SK-N-SH (cell line): Measurements from ENCODE around the gene TECTB. TPM values are rescaled to one million over a fixed set of nuclear protein-coding genes. Genes with fewer than 3 reads are reported as not detected.

Source experiments
- CTCF ChIA-PET: fragments of 300-600, 350-600 bp; formaldehyde crosslinking; extraction: SDS; loops from one replicate; lab custom pipeline; 2021; lab: Yijun Ruan, JAX
- POLR2A ChIA-PET: fragments of 350-600 bp; sonication (Branson Sonifier 250); formaldehyde crosslinking; extraction: SDS; loops from one replicate; lab custom pipeline; 2020; ENCODE audit warnings: antibody characterized with exemption, inconsistent platforms; lab: Yijun Ruan, JAX
- DNase-seq: peaks from one replicate; pipeline ENCODE4 v3.0.0; 2012
- H2AFZ ChIP-seq: fragments of 200-600 bp; sonication (generic); 2 replicates; pipeline ENCODE4 v1.8.1; 2016; ENCODE audit warnings: antibody characterized with exemption, mild to moderate bottlenecking, low read depth
- H3F3A ChIP-seq: fragments of 200-600 bp; sonication (generic); replicated peaks from 2 replicates; pipeline ENCODE3; 2016; ENCODE audit warnings: antibody characterized with exemption, mild to moderate bottlenecking; ENCODE audit not compliant: insufficient read depth
- H3K27ac ChIP-seq, 2 experiments: fragments of 200-500 bp in 1 of 2; fragments of 200-600 bp in 1 of 2; sonication (Bioruptor generic) in 1 of 2; sonication (generic), shearing (Covaris generic) in 1 of 2; 2 replicates each; pipeline versions ENCODE4 v1.5.1 to v1.6.1; 2014 to 2016; ENCODE audit warnings: low read depth in 2 of 2, inconsistent platforms in 1 of 2, low read length in 1 of 2, mild to moderate bottlenecking in 1 of 2, mixed read lengths in 1 of 2
- H3K27me3 ChIP-seq: fragments of 200-600 bp; sonication (generic), shearing (Covaris generic); 2 replicates; pipeline ENCODE4 v1.6.1; 2016; ENCODE audit warnings: mixed run types; ENCODE audit not compliant: insufficient read depth
- H3K36me3 ChIP-seq, 2 experiments: fragments of 200-500 bp in 1 of 2; fragments of 200-600 bp in 1 of 2; sonication (Bioruptor generic) in 1 of 2; sonication (generic) in 1 of 2; replicated peaks in 1 of 2; 2 replicates each; pipeline versions ENCODE3 to v1.5.1; 2014 to 2016; ENCODE audit warnings: low read length in 1 of 2, mild to moderate bottlenecking in 1 of 2; ENCODE audit not compliant: insufficient read depth in 2 of 2, control insufficient read depth in 1 of 2
- H3K4me1 ChIP-seq, 2 experiments: fragments of 200-500 bp in 1 of 2; fragments of 200-600 bp in 1 of 2; sonication (Bioruptor generic) in 1 of 2; sonication (generic), shearing (Covaris generic) in 1 of 2; 2 replicates each; pipeline versions ENCODE4 v1.5.1 to v1.6.1; 2014 to 2016; ENCODE audit warnings: low read depth in 1 of 2, low read length in 1 of 2, mixed run types in 1 of 2; ENCODE audit not compliant: insufficient read depth in 2 of 2, control insufficient read depth in 1 of 2
- H3K4me2 ChIP-seq: fragments of 200-600 bp; sonication (generic), shearing (Covaris generic); 2 replicates; pipeline ENCODE4 v1.6.1; 2017; ENCODE audit warnings: mixed run types
- H3K4me3 ChIP-seq, 2 experiments: fragments of 200-500 bp in 1 of 2; fragments of 200-600 bp in 1 of 2; sonication (Bioruptor generic) in 1 of 2; sonication (generic), shearing (Covaris generic) in 1 of 2; 2 replicates each; pipeline versions ENCODE4 v1.5.1 to v1.8.1; 2014 to 2016; ENCODE audit warnings: low read depth in 2 of 2, inconsistent platforms in 1 of 2, low read length in 1 of 2, mild to moderate bottlenecking in 1 of 2, mixed read lengths in 1 of 2, moderate library complexity in 1 of 2
- H3K79me2 ChIP-seq: fragments of 200-600 bp; sonication (generic); 2 replicates; pipeline ENCODE4 v1.8.1; 2017; ENCODE audit warnings: mild to moderate bottlenecking; ENCODE audit not compliant: insufficient read depth
- H3K9ac ChIP-seq: fragments of 200-600 bp; sonication (generic); 2 replicates; pipeline ENCODE4 v1.6.1; 2017; ENCODE audit warnings: mixed run types
- H3K9me2 ChIP-seq: fragments of 200-600 bp; sonication (generic); 2 replicates; pipeline ENCODE4 v1.6.1; 2017; ENCODE audit warnings: mixed run types
- H3K9me3 ChIP-seq: fragments of 200-600 bp; sonication (generic); 2 replicates; pipeline ENCODE4 v1.6.1; 2017; ENCODE audit warnings: mixed run types, mild to moderate bottlenecking, moderate library complexity
- H4K20me1 ChIP-seq: fragments of 200-600 bp; sonication (generic); 2 replicates; pipeline ENCODE4 v1.6.1; 2017; ENCODE audit warnings: mild to moderate bottlenecking, mixed run types; ENCODE audit not compliant: insufficient read depth
- CHD2 ChIP-seq: fragments of 150-350 bp; IDR thresholded peaks from 2 replicates; pipeline ENCODE4 v1.6.1; 2018; ENCODE audit warnings: low read length; ENCODE audit not compliant: partially characterized antibody
- FOXM1 ChIP-seq: IDR thresholded peaks from 2 replicates; pipeline ENCODE4 v1.4.0; 2012; ENCODE audit warnings: low read depth, mild to moderate bottlenecking
- GABPA ChIP-seq: IDR thresholded peaks from 2 replicates; pipeline ENCODE4 v1.4.0; 2012; ENCODE audit warnings: low read depth, mild to moderate bottlenecking
- MXI1 ChIP-seq: IDR thresholded peaks from 2 replicates; pipeline ENCODE4 v1.6.1; 2012; ENCODE audit warnings: mild to moderate bottlenecking, low read depth, low read length, improper control_type of control experiment
- NRF1 ChIP-seq: IDR thresholded peaks from 2 replicates; pipeline ENCODE4 v1.6.1; 2012; ENCODE audit warnings: low read depth, mild to moderate bottlenecking, low read length
- RFX5 ChIP-seq: IDR thresholded peaks from 2 replicates; pipeline ENCODE4 v1.6.1; 2012; ENCODE audit warnings: mild to moderate bottlenecking, improper control_type of control experiment, low read length
- SMC3 ChIP-seq: IDR thresholded peaks from 2 replicates; pipeline ENCODE4 v1.6.1; 2012; ENCODE audit warnings: low read depth, low read length, improper control_type of control experiment
- WGBS: methylation state at CpG from one replicate; pipeline ENCODE4 v1.1.6; 2017; ENCODE audit warnings: low lambda C conversion rate; 5-methylcytosine and 5-hydroxymethylcytosine counted together
- polyA plus RNA-seq, 3 experiments: library from polyadenylated mRNA; depleted of rRNA; stranded (reverse); fragments of >200 nt; gene quantifications; 2 replicates each; pipeline ENCODE4 v1.2.3, GENCODE V29; 2012
- TF ChIP-seq, protein P1 (sequence below): fragments of 150-350 bp; IDR thresholded peaks from 2 replicates; pipeline ENCODE4 v1.6.1; 2017; ENCODE audit warnings: antibody characterized with exemption, low read length, low read depth, borderline replicate concordance

TECTB gene
- polyA plus RNA-seq, 1 of the 3 experiments (the other 2 are of a cell fraction), result not detected

DNA sequence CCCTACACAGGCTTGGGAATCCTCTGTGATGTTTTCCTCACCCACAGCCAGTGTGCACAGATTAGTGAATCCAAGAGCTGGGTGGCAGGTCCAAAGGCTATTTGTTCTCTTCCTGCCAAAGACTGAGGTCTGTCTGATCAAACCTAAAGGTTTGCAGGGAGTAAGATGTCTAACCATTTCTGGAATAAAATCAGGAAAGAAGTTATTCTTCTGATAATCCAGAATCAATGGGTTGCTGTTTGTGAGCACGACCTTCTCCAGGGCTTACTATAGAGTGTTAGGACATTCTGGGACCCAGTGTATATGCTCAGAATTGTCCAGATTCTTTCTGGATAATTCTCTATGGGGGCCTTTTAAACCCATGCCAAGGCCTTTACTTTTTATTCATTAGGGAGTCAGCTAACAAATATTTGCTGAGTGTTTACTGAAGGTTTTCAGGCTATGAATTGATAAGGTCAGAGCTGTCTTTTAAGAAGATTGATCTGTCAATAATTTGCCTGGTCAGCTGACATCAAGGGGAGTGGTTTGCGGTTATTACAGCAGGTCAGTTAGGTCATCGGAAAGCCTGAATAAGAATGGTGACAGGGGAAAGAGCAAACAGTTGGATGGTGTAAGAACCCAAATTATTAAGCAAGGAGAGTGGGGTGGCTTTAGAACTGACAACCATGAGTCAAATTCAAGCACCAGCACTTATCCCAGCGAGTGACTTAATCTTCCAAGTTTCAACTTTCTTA lies 7.5 kb upstream of the TECTB start:
- TF ChIP-seq FOXM1 (no peak), CHD2 (no peak)
- no peaks in the 10 kb centered on the region for H3K27me3 ChIP-seq
- no peak for DNase-seq
- no peaks in the 10 kb centered on the region for H3K36me3 ChIP-seq
- H3K79me2 ChIP-seq, result no peaks in the 10 kb centered on the region
- WGBS, result 36% methylated on average over 4 of the region's 4 CpGs
- no peaks in the 10 kb centered on the region for H3K4me1 ChIP-seq
- H3F3A ChIP-seq, result no peaks in the 10 kb centered on the region
- no peak overlapping the region for H3K9ac ChIP-seq
- no peaks in the 10 kb centered on the region for H3K9me2 ChIP-seq
- no peak overlapping the region for H3K4me2 ChIP-seq
- no peaks in the 10 kb centered on the region for H3K9me3 ChIP-seq
- no peak overlapping the region for H3K4me3 ChIP-seq
- POLR2A ChIA-PET, result no interaction called here
- no peaks in the 10 kb centered on the region for H4K20me1 ChIP-seq
- H3K27ac ChIP-seq, result no peak overlapping the region
- H2AFZ ChIP-seq, result no peak overlapping the region
- CTCF ChIA-PET, result no interaction called here

DNA sequence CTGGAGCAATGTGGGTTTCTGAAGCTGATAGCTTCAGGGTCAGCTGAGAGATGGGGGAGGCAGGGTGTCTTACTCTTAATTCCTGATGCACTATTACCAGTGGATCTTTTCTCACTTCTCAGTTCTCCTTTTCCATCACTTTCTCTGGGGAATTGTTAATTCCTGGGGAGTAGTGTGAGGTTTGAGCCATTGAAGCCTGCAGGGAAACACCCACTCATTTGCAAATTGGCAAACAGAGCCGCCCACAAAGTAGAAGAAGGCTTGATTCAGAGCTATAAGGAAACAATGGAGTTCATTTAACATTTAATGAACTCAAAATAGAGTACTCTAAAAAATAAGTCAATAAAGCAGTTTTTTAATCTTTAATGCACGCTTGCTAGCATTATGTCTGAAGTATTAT lies 4.3 kb upstream of the TECTB start:
- H2AFZ ChIP-seq, result no peak overlapping the region
- no peaks in the 10 kb centered on the region for H3K9me2 ChIP-seq
- H3K4me3 ChIP-seq, result no peak overlapping the region
- no peak overlapping the region for H3K9ac ChIP-seq
- no peaks in the 10 kb centered on the region for H3F3A ChIP-seq
- H3K36me3 ChIP-seq, result no peaks in the 10 kb centered on the region
- no peaks in the 10 kb centered on the region for H3K27me3 ChIP-seq
- no peak overlapping the region for H3K27ac ChIP-seq
- WGBS, result 38% methylated on average over 2 of the region's 2 CpGs
- no peaks in the 10 kb centered on the region for H3K9me3 ChIP-seq
- H4K20me1 ChIP-seq, result no peaks in the 10 kb centered on the region
- H3K79me2 ChIP-seq, result no peaks in the 10 kb centered on the region
- no peak for DNase-seq
- ChIA-PET POLR2A (no interaction called here), CTCF (no interaction called here)
- H3K4me1 ChIP-seq, result no peaks in the 10 kb centered on the region
- no peak overlapping the region for H3K4me2 ChIP-seq
- TF ChIP-seq GABPA, result no peak

DNA sequence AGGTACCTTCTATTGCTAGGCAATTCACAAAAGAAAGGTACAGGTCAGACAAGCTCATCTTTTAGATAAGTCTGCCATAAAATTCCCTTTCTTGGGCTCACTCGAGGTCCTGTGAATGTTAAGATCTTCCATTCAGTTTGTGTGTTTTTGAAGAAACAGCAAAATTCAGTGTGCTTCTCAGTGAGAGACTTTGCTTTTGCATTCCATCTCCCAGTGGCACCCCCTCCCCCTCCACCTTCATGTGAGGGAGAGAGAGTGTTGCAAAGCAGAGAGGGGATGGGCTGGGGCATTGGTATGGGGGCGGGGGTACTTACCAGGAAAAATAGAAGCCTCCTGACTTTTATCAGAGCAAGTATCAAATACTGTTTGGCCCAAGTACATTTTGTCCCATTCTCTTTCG lies 3.8 kb upstream of the TECTB start:
- no peak for DNase-seq
- Histone ChIP-seq H4K20me1 (no peaks in the 10 kb centered on the region), H3K4me1 (no peaks in the 10 kb centered on the region), H3F3A (no peaks in the 10 kb centered on the region), H3K79me2 (no peaks in the 10 kb centered on the region), H3K27ac (no peak overlapping the region), H3K27me3 (no peaks in the 10 kb centered on the region), H3K4me3 (no peak overlapping the region), H2AFZ (no peak overlapping the region), H3K9me3 (no peaks in the 10 kb centered on the region), H3K9me2 (no peaks in the 10 kb centered on the region), H3K36me3 (no peaks in the 10 kb centered on the region), H3K9ac (no peak overlapping the region), H3K4me2 (no peak overlapping the region)
- TF ChIP-seq CHD2, result no peak
- no peak for TF ChIP-seq SMC3
- TF ChIP-seq, protein P1, sequence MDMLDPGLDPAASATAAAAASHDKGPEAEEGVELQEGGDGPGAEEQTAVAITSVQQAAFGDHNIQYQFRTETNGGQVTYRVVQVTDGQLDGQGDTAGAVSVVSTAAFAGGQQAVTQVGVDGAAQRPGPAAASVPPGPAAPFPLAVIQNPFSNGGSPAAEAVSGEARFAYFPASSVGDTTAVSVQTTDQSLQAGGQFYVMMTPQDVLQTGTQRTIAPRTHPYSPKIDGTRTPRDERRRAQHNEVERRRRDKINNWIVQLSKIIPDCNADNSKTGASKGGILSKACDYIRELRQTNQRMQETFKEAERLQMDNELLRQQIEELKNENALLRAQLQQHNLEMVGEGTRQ, result no peak
- TF ChIP-seq RFX5, result no peak
- no peak for TF ChIP-seq MXI1
- no peak for TF ChIP-seq NRF1
- WGBS, result 14% methylated on average over 3 of the region's 3 CpGs
- ChIA-PET CTCF (no interaction called here), POLR2A (no interaction called here)
